GM19099 (cell line): ENCODE data around the gene MEG3.

Experiments
- POLR2A ChIP-seq: IDR thresholded peaks from 3 replicates; pipeline ENCODE4 v1.6.1; 2011; ENCODE audit warnings: low read depth; ENCODE audit not compliant: insufficient read length; ENCODE audit errors: extremely low read depth

The MEG3 gene

DNA sequence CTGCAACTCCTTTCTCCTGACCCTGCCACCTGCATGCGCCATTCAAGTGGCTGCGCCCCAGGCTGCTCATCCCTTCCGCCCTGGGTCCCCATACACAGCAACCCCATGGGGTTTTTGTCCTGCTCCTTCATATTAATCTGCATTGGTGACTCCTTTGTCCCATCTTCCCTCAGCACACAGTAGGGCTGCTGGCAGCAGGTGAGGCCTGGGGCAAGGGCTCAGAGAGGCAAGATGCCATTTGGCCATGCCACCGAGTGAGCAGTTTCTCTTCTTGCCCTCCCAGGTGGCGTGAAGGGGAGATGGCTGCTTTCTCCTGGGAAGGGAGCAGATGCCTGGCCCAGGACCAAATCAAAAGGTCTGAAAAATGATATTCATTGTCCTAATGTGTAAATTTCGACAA, 68.5 kb downstream of the MEG3 start:
- no peak for TF ChIP-seq POLR2A

DNA sequence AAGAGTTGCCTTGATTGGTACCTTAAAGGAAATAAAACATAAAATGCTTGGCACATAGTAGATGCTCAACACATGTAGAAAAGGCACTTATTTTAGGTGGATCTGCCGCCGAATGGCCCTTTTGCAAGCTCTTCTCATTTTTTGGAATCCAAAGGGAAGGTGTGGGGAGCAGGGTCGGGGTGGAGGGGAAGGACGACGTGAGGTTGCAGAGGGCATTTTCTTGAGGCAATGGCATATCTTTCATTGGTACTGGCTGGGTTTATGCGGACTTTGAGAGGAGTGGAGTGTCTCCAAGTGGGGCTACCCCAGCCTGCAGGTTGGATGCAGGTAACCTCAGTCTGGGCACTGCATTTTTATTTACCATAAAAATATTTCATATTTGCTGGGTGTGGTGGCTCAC, 69.5 kb downstream of the MEG3 start:
- TF ChIP-seq POLR2A: no peak

DNA sequence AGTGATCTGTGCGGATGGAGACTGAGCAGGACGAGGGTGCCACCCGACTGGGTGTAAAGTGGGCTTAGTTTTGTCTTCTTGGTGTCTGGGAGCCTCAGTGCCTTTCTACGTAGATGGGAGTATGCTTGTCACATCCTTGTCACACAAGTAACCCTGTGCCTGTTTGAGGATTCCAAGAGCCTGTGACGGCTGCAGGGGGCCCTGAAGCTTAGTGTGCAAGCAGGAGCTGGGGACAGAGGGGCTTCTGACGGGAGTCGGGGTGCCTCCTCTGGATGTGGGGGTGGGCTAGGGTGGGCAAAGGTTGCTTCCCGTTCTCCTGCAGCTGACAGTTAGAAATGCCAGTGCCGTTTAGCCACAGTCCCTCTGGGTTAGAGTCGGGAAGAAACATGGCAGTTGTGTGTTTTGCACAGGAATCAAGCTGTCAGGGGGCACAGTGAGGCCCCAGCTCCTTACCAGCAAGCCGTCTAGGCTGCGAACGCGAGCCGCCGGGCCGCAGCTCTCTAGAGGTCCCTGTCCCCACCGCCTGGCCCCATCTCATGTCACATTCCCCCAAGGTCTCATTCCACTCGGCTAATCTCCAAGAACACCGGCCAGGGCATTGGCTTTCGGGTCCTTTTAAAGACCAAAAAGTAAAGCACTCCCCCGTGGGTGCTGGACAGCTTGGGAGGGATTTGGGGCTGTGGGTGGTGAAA, 70.6 kb downstream of the MEG3 start:
- TF ChIP-seq POLR2A: no peak

DNA sequence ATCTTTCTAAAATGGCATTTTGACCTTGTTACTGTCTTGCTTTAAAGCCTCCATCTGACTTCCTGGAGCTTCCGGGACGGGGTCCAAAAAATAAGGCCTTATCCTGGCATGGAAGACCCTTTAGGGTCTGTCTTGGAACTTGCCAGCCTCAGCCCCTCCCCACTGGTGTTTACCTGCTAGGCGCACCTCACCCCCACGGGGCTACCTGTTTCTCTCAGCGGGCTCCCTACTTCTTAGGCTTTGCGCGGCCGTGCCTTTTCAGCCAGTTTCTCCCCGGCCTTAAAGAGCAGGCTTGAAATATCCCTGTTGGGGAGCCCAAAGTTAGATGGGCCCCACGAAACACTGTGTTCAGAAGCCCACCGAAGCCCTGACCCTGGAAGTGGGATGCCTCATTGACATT, 72.5 kb downstream of the MEG3 start:
- no peak for TF ChIP-seq POLR2A

DNA sequence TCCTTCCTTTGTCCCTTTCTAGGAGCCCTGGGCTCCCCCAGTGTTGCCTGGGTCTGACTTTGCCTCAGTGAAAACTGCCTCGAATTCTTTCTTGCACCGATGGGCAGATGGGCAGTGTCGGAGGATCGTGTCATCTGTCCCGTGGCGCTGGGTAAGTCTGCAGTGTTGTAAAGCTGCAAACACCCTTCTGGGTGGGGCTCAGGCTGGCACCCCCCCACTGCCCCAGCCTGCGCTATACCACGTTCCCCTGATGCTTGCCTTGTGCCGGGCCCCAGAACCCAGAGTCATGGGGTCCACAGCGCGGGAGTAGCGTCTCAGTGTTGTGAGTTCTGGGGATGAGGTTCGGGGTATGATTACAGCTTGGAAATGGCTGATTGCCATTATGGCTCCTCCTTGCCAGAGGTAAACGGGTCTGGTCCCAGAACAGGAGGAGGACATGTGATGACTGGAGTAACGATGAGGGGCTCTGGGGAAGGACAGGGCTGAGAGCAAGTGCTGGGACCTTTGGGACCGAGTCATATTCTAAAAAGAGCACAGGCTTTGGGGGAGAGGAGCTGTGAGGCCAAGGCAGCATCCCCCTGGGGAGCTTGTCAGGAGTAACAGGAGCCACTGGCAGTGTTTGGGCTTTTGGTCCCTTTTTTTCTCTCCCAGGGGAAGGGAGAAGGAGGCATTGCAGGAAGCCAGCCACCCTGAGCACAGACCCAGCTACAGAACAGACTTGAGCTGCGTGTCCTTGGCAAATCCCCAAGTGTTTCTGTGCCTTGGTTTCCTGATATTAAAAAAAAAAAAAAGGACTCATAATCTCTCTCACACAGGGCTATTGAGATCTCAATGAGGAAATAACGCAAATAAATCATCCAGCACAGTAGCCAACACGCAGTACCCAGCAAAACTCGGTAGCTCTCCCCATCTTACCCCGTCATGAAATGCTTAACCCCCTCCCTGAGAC, 73.3 kb downstream of the MEG3 start:
- TF ChIP-seq POLR2A: no peak

DNA sequence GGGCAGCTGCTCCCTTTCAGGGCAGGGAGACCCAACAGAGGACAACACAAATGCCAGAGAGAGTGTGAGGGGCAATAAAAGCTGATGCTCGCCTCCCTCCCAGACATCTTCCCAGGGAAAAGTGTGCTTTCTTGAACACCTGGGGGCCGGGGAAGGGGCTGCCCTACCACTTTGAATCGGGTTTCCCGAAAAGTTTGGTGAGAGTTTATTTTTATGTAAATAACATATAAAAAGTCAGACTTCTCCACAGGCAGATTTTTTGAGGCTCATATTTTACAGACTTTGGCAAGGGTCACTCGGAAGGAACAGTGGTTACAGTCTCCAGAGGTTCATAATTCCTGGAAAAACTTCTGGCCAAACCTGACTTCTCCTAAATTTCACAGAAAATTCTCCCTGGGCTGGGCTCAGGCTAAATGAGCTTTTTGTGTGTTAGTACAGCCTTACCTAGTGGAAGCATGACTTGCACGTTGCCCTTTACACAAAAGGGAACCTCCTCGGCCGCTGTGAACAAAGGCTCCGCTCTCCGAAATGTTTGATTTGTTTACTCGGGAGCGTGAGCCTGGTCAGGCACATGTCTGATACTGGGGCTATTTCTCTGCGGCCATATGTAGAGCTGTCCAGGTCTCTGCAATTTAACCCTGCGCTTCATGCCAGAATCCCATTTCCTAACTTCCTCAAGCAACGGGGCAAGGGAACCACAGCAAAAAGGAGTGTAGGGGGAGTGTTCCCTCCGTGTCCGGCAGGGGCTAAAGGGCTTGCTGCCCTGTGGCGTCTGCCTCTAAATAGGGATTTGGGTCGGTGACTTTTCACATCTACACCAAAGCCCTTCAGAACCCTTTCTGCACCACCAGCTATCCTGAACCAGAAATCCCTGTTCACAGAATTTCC, 74.2 kb downstream of the MEG3 start:
- TF ChIP-seq POLR2A: no peak

DNA sequence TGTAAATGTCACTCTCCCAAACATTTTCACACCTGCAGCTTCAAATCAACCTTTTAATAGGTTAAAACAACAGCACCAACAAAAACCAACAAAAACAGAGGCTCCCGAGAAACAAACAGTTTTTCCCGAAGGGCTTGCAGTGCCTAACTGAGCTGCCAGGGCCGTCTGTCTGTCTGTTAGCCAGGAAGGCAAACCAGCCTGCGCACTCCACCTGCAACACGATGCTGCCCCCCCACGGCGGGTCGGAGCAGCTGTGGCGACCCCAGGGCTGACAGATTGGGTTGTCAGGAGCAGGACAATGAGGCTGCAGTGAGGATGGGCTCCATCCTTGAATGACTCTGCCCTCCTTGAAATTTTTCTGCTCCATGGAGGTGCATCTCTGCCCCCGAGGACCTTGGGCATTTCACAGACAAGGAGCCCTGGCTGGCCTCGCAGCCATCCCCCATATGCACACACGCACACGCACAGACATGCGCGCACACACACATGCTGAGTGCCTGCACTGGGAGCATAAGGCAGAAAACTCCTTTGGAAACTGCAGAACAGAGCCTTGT, 75.0 kb downstream of the MEG3 start:
- no peak for TF ChIP-seq POLR2A

DNA sequence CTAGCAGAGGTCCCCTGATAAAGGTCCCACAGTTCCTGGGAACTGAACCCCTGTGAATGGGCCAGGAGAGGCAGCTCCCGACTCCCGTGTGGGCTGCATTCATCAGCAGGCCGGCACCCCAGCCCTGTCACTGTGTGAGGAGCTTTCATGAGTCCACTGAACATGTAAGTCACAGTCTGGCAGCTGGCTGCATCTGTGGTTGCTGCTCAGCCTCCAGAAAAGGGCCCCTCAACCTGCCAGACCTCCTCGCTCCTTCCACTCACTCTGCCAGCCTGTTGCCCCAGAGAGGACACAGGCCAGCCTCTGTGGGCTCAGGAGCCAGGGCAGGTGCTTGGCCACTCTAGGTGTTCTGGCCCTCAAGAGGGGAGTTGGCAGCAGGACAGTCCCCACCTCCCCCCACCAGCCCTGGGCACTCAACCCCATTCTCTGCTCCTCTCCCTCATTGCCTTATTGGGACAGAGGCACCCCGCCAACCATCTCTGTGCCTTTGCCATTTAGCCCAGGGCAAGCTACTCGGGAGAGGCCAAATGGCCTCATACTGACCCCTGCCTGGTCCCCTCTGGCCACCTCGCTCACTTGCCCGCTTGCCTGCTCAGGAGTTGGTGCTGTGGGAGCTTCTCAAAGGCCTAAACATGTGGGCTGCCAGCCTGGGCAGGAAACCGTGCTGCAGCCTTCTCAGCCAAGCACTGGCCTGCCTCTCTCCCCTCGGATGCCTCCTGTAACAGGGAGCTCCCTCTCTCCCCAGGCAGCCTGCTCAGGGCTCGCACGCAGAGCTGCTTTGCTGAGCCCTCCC, 75.7 kb downstream of the MEG3 start:
- TF ChIP-seq POLR2A: no peak

DNA sequence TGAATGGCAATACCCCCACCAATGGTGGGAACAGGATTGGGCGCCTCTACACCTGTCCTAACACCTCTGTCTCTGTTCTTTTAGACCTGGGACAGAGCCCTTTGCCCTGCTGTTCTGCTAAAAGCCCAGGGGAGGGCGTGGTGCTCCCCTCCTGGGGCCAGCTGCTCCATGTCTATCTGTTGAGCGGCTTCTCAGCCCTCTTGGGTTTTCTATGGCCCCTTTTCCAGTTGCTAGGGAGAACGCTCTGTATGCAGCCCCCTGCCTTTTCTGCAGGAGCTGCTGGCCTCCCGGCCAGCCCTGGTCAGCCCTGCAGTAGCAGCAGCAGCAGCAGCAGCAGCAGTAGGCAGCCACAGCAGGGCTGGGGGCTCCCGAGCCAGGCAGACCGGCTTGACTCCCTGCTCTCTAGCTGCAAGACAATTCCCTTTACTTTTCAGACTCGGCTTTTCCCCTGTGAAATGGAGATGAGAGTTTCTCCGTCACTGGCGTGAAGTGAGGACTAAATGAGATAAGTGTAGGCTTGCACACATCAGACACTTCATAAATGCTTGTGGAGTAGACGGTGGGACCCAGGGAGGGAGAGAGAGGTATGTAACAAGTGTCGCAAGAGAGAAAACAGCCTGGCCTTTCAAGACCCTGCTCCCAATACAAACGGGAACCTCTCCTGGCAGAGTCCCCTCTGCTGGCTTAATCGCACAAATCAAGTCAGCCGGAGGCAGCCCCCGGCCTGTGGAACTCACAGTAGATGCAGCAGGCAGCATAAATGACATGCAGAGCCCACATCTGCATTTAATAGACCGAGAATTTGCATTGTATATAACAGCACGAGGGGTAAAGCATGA, 76.6 kb downstream of the MEG3 start:
- TF ChIP-seq POLR2A: no peak

DNA sequence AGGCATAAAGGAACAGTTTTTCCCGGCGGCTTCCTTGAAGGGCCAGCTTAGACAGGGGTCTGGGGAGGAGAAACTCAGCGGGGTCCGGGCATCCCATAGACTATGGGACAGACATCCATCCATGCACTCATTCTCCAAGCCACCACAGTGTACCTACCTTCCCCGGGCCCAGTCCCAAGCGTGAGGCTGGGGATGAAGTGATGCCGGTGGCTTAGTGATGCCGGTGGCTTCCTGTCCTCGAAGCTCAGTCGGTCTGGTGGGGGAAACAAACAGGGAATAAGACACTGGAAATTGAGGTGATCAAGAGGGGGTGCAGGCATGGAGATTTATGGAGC, 77.2 kb downstream of the MEG3 start:
- no peak for TF ChIP-seq POLR2A

DNA sequence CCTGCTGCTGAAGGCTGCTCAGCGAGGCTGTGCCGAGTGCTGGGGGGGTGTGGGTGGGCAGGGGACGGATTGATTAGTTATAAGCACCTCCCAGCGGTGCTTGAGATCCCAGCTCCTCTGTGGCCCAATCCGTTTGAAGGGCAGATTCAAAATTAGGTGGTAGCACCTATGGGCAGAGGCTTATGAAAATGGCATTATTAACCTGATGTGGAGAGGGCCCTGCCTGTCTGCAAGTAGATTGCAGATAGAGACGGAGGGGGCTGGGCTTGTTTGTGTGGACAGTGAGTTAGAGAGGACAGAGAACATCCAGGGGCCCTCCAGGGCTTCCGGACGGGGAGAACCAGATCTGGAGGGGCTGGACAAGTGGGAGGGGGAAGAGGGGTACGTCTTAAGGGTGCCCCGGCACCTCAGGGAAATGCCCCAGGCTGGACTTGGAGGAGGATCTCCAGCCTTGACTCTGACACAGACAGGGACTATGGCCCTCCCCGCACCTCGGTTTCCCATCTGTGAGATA, 77.8 kb downstream of the MEG3 start, which contains the start of gene RTL1:
Gene RTL1 (minus strand): TSS at position 51 of the 514 bp plus-strand sequence. CDS start 18,934 bp downstream, outside the sequence.
- TF ChIP-seq POLR2A: no peak

DNA sequence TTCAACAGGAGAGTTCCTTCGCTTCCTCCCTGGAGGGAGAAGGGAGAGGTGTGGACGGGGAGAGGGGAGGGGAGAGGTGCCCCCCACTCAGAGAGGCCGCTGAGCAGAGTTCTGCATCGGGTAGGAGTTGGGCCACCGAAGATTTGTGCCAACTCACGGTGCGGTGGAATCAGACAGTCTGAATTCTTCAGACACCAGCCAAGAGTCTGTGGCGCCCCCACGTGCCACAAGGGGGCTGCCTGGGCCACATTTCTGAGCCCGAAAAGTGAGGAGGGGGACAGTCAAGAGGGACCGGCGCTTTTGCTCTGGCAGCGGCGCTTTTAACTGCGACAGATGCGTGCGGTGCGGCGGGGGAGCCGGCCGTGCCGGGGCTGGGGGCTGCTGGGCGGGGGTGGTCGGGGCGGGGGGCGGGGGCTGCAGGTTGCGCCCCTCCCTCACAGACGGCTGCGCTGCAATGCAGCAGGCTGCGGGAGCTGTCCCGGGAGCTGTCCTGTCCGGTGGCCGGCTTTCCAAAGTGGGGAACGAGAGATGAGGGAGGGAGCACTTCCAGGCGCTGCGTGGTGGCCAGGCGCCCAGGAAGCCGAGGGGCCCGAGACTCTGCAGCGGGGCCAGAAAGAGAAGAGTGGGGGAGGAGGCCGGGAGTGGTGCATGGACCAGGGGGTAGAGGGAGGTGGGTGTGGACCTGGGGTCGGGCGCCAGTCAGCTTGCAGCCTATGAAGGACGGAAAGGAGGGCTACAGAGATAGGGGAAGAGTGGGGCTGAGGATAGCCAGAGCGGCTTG, 78.6 kb downstream of the MEG3 start:
- no peak for TF ChIP-seq POLR2A
